ENCODE measurements around the gene FBXL19. TPM values are rescaled to one million over a fixed set of nuclear protein-coding genes. Genes with fewer than 3 reads are reported as not detected.

FBXL19 gene
- total and polyA plus RNA-seq, 9 of the 15 experiments (the other 6 are each of a cell fraction or from before 2014, with no cell fraction given): 0.13 to 48.0 (median 13.5) TPM; not detected in 1

DNA sequence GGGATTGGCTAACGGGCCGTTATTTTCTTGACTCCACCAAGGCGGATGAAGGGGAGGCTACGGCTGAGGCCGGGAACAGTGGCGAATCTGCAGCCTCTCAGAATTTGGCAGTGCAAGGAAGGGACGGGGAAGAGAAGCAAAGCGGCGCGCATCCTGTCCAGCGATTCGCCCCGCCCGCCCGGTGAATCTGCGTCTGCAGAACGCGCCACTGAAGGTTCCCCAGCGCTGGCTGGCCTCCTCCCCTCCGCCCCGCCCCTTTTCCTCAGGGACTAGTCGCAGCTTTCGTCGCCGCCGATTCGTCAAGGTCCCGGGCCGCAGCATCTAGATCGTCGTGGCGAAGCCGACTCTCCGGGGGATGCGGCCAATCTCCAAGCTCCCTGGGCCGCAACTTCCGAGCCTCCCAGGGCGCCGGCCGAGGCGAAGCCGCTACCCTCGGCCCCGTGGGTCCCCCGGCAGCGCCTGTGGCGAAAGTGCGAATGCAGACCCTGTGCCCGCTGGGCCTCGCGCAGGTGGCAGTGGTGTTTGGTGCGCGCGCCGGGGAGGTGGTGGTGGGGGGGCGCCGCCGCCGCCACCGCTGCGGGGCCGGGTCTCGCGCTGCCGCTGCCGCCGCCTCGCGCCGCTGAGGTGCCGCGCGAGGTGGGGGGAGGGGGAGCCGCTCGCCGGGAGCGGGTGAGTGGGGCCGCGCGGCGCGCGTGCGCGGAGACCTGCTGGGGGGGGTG is 34.2 kb downstream of the FBXL19 start, which contains the start of gene SETD1A (continued):
- TF ChIP-seq ATF7 (IDR thresholded peaks at IDR 0.05) (no peak), TCFL5 (CRISPR knock-in tag; conservative IDR thresholded peaks at IDR 0.05) (no peak), ZNF551 (CRISPR knock-in tag; IDR thresholded peaks at IDR 0.05) (no peak), PTTG1 (tag; IDR thresholded peaks at IDR 0.05; ENCODE audit: low read depth) (no peak), EHMT2 (IDR thresholded peaks at IDR 0.05) (no peak), ZSCAN32 (CRISPR knock-in tag; IDR thresholded peaks at IDR 0.05) (no peak), ZNF717 (CRISPR knock-in tag; IDR thresholded peaks at IDR 0.05) (no peak), ELF2 (CRISPR knock-in tag; IDR thresholded peaks at IDR 0.05) (peak; percentile 13; the same call in 1 of the 2 replicates), RB1 (IDR thresholded peaks at IDR 0.05; ENCODE audit: low read depth) (peak; percentile 11; the same call in 1 of the 2 replicates), ZNF76 (CRISPR knock-in tag; IDR thresholded peaks at IDR 0.05; ENCODE audit: borderline replicate concordance) (no peak), CC2D1A (IDR thresholded peaks at IDR 0.05) (no peak), POLR2AphosphoS2 (IDR thresholded peaks at IDR 0.05; ENCODE audit: low read length) (peak; percentile 9; the same call in 1 of the 2 replicates), NONO (IDR thresholded peaks at IDR 0.05; ENCODE audit: low read depth in 2 of 2, low read length in 1 of 2) (peak; percentile 36 to 79; a peak in 2 of 4 replicates), KDM5B (IDR thresholded peaks at IDR 0.05; ENCODE audit: insufficient replicate concordance, low read depth, low read length) (peak; percentile 24), CXXC5 (CRISPR knock-in tag; IDR thresholded peaks at IDR 0.05) (peak; percentile 90), ETS2 (tag; IDR thresholded peaks at IDR 0.05; ENCODE audit: borderline replicate concordance, poor library complexity, severe bottlenecking) (no peak)
- TF ChIP-seq, protein P1, sequence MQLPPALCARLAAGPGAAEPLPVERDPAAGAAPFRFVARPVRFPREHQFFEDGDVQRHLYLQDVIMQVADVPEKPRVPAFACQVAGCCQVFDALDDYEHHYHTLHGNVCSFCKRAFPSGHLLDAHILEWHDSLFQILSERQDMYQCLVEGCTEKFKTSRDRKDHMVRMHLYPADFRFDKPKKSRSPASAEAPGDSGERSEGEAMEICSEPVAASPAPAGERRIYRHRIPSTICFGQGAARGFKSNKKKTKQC (CRISPR knock-in tag; IDR thresholded peaks at IDR 0.05): peak; percentile 74; the same call in 1 of the 2 replicates
- TF ChIP-seq, protein P2, sequence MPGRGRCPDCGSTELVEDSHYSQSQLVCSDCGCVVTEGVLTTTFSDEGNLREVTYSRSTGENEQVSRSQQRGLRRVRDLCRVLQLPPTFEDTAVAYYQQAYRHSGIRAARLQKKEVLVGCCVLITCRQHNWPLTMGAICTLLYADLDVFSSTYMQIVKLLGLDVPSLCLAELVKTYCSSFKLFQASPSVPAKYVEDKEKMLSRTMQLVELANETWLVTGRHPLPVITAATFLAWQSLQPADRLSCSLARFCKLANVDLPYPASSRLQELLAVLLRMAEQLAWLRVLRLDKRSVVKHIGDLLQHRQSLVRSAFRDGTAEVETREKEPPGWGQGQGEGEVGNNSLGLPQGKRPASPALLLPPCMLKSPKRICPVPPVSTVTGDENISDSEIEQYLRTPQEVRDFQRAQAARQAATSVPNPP (IDR thresholded peaks at IDR 0.05; ENCODE audit: borderline replicate concordance, insufficient read depth, insufficient read length): no peak
- TF ChIP-seq, protein P3, sequence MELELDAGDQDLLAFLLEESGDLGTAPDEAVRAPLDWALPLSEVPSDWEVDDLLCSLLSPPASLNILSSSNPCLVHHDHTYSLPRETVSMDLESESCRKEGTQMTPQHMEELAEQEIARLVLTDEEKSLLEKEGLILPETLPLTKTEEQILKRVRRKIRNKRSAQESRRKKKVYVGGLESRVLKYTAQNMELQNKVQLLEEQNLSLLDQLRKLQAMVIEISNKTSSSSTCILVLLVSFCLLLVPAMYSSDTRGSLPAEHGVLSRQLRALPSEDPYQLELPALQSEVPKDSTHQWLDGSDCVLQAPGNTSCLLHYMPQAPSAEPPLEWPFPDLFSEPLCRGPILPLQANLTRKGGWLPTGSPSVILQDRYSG (tag; conservative IDR thresholded peaks at IDR 0.05; ENCODE audit: low read depth): no peak
- TF ChIP-seq, protein P4, sequence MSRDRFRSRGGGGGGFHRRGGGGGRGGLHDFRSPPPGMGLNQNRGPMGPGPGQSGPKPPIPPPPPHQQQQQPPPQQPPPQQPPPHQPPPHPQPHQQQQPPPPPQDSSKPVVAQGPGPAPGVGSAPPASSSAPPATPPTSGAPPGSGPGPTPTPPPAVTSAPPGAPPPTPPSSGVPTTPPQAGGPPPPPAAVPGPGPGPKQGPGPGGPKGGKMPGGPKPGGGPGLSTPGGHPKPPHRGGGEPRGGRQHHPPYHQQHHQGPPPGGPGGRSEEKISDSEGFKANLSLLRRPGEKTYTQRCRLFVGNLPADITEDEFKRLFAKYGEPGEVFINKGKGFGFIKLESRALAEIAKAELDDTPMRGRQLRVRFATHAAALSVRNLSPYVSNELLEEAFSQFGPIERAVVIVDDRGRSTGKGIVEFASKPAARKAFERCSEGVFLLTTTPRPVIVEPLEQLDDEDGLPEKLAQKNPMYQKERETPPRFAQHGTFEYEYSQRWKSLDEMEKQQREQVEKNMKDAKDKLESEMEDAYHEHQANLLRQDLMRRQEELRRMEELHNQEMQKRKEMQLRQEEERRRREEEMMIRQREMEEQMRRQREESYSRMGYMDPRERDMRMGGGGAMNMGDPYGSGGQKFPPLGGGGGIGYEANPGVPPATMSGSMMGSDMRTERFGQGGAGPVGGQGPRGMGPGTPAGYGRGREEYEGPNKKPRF (IDR thresholded peaks at IDR 0.05; ENCODE audit: low read depth, low read length): no peak
- TF ChIP-seq, protein P5, sequence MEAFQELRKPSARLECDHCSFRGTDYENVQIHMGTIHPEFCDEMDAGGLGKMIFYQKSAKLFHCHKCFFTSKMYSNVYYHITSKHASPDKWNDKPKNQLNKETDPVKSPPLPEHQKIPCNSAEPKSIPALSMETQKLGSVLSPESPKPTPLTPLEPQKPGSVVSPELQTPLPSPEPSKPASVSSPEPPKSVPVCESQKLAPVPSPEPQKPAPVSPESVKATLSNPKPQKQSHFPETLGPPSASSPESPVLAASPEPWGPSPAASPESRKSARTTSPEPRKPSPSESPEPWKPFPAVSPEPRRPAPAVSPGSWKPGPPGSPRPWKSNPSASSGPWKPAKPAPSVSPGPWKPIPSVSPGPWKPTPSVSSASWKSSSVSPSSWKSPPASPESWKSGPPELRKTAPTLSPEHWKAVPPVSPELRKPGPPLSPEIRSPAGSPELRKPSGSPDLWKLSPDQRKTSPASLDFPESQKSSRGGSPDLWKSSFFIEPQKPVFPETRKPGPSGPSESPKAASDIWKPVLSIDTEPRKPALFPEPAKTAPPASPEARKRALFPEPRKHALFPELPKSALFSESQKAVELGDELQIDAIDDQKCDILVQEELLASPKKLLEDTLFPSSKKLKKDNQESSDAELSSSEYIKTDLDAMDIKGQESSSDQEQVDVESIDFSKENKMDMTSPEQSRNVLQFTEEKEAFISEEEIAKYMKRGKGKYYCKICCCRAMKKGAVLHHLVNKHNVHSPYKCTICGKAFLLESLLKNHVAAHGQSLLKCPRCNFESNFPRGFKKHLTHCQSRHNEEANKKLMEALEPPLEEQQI (IDR thresholded peaks at IDR 0.05): no peak

Data from K562 (cell line).